COLO668 (cell line): ENCODE measurements around the gene NHLRC1.

ENCODE experiments used
- DNase-seq: peaks from one replicate; lab custom pipeline; 2025; ENCODE audit not compliant: unreplicated experiment; lab: John Stamatoyannopoulos, UW

Gene NHLRC1

GRCh38 chr6:18139935-18140621 is 17.6 kb upstream of the NHLRC1 start:
- DNase-seq, result no peak

- no peak for DNase-seq
Observed at GRCh38 chr6:18138906-18139305, 16.4 kb upstream of the NHLRC1 start.

- DNase-seq, result no peak
Observed at GRCh38 chr6:18136260-18136659, 13.8 kb upstream of the NHLRC1 start.

GRCh38 chr6:18135171-18135570 is 12.7 kb upstream of the NHLRC1 start:
- DNase-seq, result no peak

GRCh38 chr6:18132346-18132745 is 9.9 kb upstream of the NHLRC1 start:
- no peak for DNase-seq

GRCh38 chr6:18126121-18126520 is 3.6 kb upstream of the NHLRC1 start:
- no peak for DNase-seq

- DNase-seq, result no peak
Observed at GRCh38 chr6:18121580-18122127, 823 bp downstream of the NHLRC1 start.

GRCh38 chr6:18119236-18119635 is 3.2 kb downstream of the NHLRC1 start:
- no peak for DNase-seq

GRCh38 chr6:18118330-18118729 is 4.1 kb downstream of the NHLRC1 start:
- no peak for DNase-seq

- DNase-seq, result no peak
Observed at GRCh38 chr6:18117136-18117535, 5.3 kb downstream of the NHLRC1 start.

GRCh38 chr6:18115356-18115755 is 7.1 kb downstream of the NHLRC1 start:
- DNase-seq, result no peak

GRCh38 chr6:18110162-18110561 is 12.3 kb downstream of the NHLRC1 start:
- no peak for DNase-seq

- DNase-seq, result no peak
Observed at GRCh38 chr6:18107061-18107460, 15.4 kb downstream of the NHLRC1 start.

GRCh38 chr6:18102783-18103509 is 19.5 kb downstream of the NHLRC1 start:
- no peak for DNase-seq

GRCh38 chr6:18101873-18102272 is 20.6 kb downstream of the NHLRC1 start:
- no peak for DNase-seq

GRCh38 chr6:18101271-18101670 is 21.2 kb downstream of the NHLRC1 start:
- no peak for DNase-seq

- DNase-seq, result no peak
Observed at GRCh38 chr6:18100296-18100695, 22.2 kb downstream of the NHLRC1 start.

- no peak for DNase-seq
Observed at GRCh38 chr6:18099511-18099910, 23.0 kb downstream of the NHLRC1 start.

GRCh38 chr6:18096423-18096822 is 26.1 kb downstream of the NHLRC1 start:
- DNase-seq, result no peak

GRCh38 chr6:18091382-18091781 is 31.1 kb downstream of the NHLRC1 start:
- DNase-seq, result no peak

- DNase-seq, result no peak
Observed at GRCh38 chr6:18090349-18090786, 32.1 kb downstream of the NHLRC1 start.
